PFSK-1 (cell line): Measurements from ENCODE around the gene RBL2. TPM values are rescaled to one million over a fixed set of nuclear protein-coding genes. Genes with fewer than 3 reads are reported as not detected.

ENCODE experiments used
- FOXP2 ChIP-seq: optimal IDR thresholded peaks from 2 replicates; pipeline ENCODE3; 2011; ENCODE audit warnings: borderline replicate concordance, control low read depth, inconsistent platforms; ENCODE audit not compliant: insufficient read depth; ENCODE audit errors: extremely low read length, extremely low read depth
- POLR2AphosphoS5 ChIP-seq: IDR thresholded peaks from 2 replicates; pipeline ENCODE4 v1.6.1; 2012; ENCODE audit warnings: low read depth, mild to moderate bottlenecking, control low read depth, low read length, moderate library complexity
- REST ChIP-seq, 2 experiments: IDR thresholded peaks; 2 replicates each; pipeline versions ENCODE4 v1.6.1 to v1.8.0; 2011 to 2012; ENCODE audit warnings: low read depth in 2 of 2, low read length in 2 of 2, control low read depth in 1 of 2, inconsistent platforms in 1 of 2, mild to moderate bottlenecking in 1 of 2, moderate library complexity in 1 of 2; ENCODE audit not compliant: insufficient read depth in 1 of 2
- SIN3A ChIP-seq: IDR thresholded peaks from 2 replicates; pipeline ENCODE4 v1.6.1; 2012; ENCODE audit warnings: mild to moderate bottlenecking, low read length, moderate library complexity, borderline replicate concordance; ENCODE audit not compliant: insufficient read depth
- TAF1 ChIP-seq: IDR thresholded peaks from 2 replicates; pipeline ENCODE4 v1.6.1; 2012; ENCODE audit warnings: low read length, control low read depth, borderline replicate concordance; ENCODE audit not compliant: insufficient read depth
- polyA plus RNA-seq: library from polyadenylated mRNA; unstranded; fragments of >200 nt; gene quantifications from one replicate; pipeline ENCODE4 v1.2.1, GENCODE V29; 2012; ENCODE audit warnings: low read depth, missing spikeins; ENCODE audit not compliant: insufficient read length

RBL2 gene, protein sequence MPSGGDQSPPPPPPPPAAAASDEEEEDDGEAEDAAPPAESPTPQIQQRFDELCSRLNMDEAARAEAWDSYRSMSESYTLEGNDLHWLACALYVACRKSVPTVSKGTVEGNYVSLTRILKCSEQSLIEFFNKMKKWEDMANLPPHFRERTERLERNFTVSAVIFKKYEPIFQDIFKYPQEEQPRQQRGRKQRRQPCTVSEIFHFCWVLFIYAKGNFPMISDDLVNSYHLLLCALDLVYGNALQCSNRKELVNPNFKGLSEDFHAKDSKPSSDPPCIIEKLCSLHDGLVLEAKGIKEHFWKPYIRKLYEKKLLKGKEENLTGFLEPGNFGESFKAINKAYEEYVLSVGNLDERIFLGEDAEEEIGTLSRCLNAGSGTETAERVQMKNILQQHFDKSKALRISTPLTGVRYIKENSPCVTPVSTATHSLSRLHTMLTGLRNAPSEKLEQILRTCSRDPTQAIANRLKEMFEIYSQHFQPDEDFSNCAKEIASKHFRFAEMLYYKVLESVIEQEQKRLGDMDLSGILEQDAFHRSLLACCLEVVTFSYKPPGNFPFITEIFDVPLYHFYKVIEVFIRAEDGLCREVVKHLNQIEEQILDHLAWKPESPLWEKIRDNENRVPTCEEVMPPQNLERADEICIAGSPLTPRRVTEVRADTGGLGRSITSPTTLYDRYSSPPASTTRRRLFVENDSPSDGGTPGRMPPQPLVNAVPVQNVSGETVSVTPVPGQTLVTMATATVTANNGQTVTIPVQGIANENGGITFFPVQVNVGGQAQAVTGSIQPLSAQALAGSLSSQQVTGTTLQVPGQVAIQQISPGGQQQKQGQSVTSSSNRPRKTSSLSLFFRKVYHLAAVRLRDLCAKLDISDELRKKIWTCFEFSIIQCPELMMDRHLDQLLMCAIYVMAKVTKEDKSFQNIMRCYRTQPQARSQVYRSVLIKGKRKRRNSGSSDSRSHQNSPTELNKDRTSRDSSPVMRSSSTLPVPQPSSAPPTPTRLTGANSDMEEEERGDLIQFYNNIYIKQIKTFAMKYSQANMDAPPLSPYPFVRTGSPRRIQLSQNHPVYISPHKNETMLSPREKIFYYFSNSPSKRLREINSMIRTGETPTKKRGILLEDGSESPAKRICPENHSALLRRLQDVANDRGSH
- 7.6 TPM for polyA plus RNA-seq

- TF ChIP-seq POLR2AphosphoS5 (peak; percentile 35; the same call in 1 of the 2 replicates), FOXP2 (no peak), REST (IDR thresholded peaks at IDR 0.05; ENCODE audit: insufficient read depth in 1 of 2, low read depth in 2 of 2, low read length in 2 of 2) (0 out of 4 replicates have a peak, but pooled peaks of 1 of the 2 experiments have one; percentile 21)
Measured at GRCh38 chr16:53434377-53435065, at the start of gene RBL2. RBL2 (plus strand) TSS chr16:53434471; CDS start chr16:53434557, 86 bp downstream.

DNA sequence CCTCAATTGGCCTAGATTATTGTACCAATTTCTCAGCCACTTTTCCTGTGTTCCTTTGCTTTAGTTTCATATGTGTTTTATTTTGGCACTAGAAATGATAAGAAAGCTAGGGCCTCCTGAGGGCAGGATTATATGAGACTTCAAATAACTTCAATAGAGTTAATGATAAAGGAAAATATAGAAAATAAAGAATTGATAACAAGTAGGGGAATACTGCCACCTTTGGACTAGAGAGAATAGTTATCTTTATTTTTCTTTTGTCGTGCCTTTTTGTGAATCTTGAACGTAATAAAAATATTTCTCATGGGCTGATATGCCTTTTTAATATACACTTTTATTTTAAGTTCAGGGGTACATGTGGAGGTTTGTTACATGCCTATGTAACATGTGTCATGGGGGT is 29.3 kb upstream of the RBL2 start:
- TF ChIP-seq REST (IDR thresholded peaks at IDR 0.05; ENCODE audit: insufficient read depth in 1 of 2, low read depth in 2 of 2, low read length in 2 of 2) (no peak), SIN3A (no peak)

DNA sequence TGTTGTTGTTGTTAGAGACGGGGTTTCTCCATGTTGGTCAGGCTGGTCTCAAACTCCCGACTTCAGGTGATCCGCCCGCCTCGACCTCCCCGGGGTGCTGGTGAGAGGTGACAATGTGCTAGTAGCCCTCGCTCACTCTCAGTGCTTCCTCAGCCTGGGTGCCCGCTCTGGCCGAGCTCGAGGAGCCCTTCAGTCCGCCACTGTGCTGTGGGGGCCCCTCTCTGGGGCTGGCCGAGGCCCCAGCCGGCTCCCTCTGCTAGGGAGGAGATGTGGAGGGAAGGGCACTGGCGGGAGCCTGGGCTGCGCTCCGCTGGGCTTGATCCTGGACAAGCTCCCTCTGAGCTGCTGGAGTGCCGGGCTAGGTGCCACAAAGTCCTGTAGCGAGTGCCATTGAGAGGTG is 21.7 kb upstream of the RBL2 start:
- TF ChIP-seq REST (IDR thresholded peaks at IDR 0.05; ENCODE audit: insufficient read depth in 1 of 2, low read depth in 2 of 2, low read length in 2 of 2) (no peak), FOXP2 (no peak), POLR2AphosphoS5 (no peak), SIN3A (no peak)

DNA sequence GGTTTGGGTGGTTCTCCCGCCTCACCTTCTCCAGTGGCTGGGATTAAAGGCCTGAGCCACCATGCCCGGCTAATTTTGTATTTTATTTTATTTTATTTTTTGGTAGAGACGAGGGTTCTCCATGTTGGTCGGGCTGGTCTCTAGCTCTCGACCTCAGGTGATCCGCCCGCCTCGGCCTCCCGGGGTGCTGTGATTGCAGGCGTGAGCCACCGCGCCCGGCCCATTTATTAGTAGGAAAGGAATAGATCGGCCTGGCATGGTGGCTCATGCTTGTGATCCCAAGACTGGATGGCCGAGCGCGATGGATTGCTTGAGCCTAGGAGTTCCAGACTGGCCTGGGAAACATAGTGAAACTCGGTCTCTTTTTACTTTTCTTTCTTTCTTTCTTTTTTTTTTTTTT is 20.4 kb upstream of the RBL2 start:
- TF ChIP-seq FOXP2 (no peak), REST (IDR thresholded peaks at IDR 0.05; ENCODE audit: insufficient read depth in 1 of 2, low read depth in 2 of 2, low read length in 2 of 2) (no peak), POLR2AphosphoS5 (no peak), SIN3A (no peak), TAF1 (no peak)
